HG02938 (cell line): ENCODE results near the gene XXYLT1.

ENCODE experiments used
- ATAC-seq: cut with Tn5 transposase; IDR thresholded peaks from one replicate; pipeline ENCODE4 v1.9.1; 2021; ENCODE audit warnings: mild to moderate bottlenecking, moderate library complexity; ENCODE audit not compliant: unreplicated experiment

The XXYLT1 gene

DNA sequence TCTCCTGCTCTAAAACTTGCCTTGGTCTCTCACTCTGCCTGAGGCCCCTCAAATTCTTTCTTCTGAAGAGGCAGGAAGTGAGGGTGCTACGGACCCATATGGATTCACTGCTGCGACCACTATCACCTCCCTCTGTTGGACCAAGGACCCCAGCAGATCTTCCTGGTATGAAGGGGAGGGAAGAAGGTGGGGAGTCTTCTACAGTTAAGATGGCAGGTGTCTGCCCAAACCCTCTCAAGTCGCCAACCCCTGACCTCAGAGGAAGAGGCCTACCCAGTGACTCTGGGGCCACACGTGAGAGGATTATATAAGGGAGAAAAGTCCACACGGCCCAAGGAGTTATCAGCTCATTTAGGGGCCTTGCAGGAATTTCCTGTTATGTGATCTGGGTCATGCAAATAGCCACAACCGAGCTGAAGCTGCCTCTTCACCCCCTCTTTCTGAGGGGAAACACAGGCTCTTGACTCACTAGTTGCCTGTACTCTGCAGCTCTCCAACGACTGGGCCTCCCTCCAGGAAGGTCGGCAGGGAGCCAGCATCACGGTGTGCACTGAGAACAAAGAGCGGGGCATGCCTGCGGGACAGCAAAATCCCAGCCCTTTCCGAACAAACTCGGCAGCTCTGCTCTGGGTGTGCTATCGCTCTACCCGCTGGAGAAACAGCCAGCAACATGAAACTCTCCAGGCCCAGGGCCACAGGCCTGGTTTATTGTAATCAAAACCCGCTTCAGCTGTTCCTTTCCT is 116.0 kb downstream of the XXYLT1 start:
- no peak for ATAC-seq

DNA sequence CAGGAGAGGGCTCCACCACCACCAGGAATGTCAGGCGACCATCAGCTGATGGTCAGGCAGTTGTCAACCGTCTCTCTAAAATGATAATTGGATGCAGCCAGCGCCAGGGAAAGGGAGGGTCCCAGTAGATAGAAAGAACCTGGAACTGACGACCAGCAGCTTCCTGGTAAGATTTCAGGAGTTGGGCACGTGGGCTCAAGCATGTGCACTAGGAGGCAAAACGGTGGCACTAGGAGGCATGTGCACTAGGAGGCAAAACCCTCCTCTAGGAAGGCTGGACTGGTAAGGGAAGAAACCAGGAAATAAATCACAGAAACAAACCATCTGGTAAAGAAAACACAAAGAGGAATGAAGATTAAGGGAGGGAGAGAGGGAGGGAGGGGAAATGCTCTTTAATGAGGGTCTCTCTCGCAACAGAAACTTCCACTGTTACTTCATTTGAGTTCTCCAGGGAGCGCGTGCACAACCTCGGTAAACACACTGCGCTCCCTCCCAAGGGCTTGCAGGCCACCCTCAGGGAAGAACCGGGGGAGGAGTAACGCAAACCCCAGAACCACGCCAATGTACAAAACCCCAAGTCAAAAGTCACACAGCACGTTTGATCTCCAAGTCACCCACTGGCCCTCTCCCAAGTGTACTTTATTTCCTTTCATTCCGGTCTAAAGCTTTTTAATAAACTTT is 116.7 kb downstream of the XXYLT1 start:
- ATAC-seq = no peak

DNA sequence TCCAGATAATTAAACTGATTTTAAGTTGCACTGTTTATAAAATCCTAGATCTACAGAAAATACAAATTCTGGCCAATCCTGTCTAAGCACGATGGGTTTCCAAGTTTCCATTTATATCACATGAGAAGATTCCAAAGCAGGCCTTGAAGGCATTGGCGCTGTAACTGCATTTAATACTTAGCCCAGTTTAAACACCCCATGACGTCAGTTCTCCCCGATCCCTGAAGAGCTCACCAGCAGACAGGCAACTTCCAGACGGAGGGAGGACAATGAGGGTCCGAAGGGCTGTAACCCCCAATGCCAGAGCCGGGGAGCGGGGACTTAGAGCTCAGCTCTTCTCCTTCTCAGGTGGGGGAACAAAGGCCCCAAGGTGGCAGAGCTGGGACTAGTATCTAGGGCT is 117.3 kb downstream of the XXYLT1 start:
- ATAC-seq = no peak

DNA sequence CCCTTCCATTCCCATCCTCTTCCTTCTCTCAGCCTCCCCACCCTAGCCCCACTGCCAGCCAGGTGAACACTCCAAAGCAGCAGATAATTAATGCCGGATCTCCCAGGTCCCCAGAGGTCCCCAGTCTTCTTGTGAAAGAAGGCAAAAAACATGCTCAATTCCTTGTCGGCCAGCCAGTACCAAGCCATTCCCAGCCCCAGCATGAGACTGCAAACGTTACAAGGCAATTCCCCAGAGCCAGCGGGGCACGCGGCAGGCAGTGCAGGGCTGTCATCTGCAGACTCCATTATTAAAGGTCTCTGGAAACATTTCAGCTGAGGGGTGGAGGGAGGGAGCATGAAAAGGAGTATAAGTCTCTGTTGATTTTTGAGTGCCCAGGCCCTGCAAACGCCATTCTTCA is 117.8 kb downstream of the XXYLT1 start:
- no peak for ATAC-seq

DNA sequence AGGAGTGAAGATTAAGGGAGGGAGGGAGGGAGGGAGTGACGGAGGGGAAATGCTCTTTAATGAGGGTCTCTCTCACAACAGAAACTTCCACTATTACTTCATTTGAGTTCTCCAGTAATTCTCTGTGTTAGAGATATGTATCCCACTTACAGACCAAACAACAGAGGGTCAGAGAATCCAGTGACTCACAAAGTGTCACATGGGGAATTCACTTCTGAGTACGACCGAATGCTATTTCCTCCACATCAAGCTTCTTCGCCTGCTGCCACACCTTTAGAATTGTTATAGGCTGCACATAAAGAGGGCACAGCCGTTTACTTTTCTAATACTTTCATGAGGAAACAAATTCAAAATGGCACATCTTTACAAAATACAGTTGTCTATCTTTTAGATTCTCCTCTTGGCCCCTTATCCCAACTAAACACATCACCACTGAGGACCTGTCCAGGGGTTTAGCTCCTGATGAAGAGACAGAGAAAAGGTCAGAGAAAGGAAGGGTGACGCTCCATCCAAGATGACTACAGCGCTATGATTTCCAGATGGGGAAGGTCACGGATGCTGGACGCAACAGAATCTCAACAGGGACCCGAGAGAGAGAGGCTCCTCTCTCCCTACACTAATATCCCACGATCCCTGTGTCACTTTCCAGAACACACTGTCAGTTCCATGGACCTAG is 119.0 kb downstream of the XXYLT1 start:
- no peak for ATAC-seq

DNA sequence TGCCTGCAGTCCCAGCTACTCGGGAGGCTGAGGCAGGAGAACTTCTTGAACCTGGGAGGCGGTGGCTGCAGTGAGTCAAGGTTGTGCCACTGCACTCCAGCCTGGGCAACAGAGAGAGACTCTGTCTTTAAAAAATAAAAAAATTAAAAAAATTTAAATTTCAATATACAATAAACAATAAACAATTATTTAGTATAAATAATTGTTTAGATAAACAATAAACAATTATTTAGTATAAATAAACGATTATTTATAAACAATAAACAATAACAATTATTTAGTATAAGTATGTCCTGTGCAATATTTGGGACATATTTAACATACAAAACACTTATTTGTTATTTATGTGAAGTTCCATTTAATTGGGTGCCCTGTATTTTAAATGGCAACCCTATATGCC is 119.6 kb downstream of the XXYLT1 start:
- ATAC-seq = no peak

DNA sequence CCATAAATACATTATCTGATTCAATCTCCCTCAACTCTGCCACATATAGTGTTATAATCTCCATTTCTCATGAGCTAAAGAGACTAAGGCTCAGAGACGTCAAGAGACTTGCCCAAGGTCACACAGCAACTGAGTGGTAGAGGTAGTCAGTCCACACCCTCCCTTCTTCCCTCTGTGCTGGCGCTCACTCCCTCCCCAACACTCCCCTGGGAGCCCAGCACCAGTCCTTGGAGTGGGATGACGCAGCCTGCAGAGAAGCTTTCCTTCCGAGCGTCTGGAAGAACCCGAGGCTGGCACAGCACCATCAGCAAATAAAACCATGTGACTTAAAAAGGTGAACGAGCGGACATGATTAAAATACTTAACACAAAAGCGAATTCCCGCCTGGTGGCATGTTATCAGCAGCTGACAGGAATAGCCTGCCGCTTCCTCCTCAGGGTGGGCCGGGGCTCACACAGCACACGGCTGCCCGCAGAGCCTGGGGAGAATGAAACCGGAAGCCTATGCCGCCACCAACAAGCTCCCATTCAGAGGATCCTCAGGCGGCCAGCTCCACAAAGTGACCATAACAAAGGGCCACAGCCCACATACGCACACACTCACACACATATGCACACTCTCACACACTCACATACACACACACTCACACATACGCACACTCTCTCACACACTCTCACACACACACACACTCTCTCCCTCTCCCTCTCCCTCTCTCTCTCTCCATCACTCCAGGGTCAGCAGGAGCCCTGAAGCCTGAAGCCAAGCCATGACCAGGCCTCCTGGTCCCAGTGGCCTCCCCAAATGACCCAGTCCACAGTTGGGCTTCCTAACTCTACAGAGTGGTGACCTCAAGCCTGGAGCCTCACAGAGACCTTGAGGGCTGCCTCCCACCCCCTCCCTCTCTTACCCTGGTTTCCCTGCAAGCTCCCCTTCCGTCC is 120.5 kb downstream of the XXYLT1 start:
- no peak for ATAC-seq

DNA sequence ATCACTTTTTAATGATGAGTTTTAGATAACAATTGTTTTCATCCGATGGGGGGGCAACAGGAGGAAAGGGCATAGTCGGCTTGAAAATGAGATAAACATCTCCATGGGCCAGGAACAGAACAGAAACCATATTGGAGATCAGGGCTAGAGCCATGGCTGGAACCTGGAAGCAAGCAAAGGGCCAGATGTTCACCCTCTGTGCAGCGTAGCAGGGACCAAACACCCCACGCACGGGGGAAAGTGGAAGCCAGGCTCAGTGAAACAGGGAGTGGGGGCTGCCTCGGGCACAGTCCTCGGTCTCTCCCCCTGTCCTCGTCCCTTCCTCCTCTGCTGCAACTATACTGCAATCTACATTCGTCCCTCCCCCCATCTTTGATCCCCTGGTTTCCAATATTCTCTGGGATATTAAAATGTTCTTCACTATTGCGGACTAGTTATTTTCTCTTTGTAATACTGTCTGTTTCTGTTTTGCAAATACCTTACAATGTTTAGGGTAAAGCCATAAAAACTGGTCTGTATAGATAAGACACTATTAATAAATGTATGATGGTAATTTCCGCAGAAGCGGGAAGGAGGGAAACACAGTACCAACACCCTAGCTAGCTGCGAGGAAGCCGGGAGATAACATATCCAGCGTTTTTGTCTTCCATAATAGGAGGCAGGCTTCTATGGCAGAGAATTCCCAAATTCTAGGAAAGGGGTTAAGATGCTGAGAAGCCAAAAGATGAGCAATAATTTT is 121.5 kb downstream of the XXYLT1 start:
- no peak for ATAC-seq

DNA sequence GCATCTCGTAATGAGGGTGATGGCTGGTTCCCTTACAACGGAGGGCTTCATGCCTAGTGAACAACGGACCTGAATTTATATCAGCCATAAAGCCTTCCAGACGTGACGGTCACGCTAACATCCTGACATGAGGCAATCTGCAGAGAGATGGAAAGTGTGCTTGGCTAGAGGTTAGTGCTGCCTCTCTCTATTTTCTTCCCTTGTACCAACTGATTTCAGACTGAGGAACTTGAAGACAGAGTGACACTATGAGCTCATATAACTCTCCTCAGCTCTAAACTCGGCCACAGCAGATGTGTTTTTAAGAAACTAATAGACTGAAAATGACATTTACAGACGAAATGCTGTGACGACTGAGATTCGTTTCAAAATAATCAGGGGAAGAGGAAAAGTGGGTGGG is 122.4 kb downstream of the XXYLT1 start:
- ATAC-seq = no peak

DNA sequence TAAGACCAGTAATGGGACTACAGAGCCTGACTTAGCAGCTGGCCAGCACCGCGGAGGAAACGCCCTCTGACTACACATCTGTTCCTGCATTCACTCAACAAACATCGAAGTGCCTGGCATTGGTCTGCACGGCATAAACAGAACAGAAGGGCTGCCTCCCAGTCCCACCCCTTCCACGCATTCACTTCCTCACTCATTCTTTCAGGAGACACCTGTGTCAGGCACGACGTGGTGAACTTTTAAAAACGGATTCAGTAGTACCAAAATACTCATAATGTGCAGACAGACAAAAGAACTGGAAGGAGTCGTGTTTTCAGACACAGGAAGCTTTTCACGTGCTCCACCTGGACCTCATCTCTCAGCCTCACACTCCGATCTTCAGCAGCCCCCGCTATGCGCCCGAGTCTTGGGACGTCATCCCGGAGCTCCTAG is 123.3 kb downstream of the XXYLT1 start:
- peak; percentile 71 for ATAC-seq

DNA sequence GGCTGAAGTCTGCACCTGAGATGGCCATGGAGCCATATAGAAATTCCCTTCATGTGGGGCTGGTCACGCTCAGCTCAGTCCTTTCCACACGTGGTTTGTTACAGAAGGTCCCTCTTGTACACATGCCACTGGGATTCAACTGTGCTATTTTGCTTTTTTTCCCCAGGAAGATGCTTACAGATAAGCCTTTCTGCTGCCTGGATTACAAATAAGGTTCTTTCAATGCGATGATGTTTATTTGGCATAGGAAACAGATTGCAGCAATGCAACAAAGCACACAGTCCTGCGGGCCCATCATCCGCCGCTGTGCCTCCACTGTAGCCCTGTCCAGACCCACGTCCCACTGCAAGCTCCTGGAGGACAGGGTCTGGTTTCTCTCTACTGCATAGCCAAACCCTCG is 124.8 kb downstream of the XXYLT1 start:
- ATAC-seq = no peak

DNA sequence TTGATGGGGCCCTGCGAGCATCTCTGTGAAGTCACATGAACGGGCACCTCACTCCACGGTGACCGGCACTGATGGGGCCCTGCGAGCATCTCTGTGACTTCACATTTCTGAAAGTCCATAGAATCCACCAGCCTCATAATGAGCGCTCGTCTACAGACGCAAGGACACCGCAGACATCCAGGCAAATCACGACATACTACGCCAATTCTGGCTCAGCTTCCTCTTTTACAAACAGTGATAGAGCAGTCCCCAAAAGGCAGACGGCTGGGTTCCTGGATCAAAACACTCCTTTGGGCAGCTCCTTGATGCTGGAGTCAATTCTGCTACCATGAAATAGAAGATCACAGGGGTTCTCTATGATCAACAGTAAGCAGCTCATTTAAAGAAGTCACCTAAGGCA is 125.4 kb downstream of the XXYLT1 start:
- ATAC-seq = no peak

DNA sequence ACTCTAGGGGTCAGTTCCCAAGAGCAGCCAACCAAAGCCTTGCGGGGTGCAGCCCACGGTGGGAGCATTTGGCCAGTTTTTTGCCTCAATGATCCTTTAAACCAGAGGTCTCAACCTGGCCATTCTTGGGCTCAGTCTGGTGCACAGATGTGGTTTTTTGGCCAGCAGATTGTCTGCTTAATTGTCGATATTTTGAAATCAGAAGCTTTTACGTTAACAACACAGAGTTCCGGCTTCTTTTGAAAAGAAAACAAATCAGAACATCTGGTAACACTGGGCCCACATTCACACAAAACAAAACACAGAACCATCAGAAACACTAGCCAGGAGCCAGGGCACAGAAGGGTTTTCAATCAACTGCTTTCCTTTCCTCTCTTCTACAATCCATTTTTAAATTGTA is 127.7 kb downstream of the XXYLT1 start:
- no peak for ATAC-seq

DNA sequence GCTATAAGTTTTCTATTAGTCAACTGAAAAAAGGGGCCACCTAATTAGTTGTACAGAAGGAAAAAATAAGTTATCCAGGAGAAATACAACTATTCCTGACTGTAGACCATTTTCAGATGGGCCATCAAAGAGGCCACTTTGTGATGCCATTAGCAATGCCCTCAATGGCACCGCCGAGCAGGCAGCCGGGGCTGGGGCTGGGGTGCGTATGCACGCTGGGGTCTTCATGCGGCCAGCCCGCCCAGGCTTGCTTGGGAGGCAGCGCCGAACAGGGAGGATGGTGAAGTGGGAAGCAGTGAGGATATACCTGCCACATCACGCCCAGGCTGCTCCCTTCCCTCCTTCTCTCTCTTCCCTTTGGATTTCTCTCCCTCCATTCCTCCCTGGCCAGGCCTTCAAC is 128.4 kb downstream of the XXYLT1 start:
- ATAC-seq = no peak

DNA sequence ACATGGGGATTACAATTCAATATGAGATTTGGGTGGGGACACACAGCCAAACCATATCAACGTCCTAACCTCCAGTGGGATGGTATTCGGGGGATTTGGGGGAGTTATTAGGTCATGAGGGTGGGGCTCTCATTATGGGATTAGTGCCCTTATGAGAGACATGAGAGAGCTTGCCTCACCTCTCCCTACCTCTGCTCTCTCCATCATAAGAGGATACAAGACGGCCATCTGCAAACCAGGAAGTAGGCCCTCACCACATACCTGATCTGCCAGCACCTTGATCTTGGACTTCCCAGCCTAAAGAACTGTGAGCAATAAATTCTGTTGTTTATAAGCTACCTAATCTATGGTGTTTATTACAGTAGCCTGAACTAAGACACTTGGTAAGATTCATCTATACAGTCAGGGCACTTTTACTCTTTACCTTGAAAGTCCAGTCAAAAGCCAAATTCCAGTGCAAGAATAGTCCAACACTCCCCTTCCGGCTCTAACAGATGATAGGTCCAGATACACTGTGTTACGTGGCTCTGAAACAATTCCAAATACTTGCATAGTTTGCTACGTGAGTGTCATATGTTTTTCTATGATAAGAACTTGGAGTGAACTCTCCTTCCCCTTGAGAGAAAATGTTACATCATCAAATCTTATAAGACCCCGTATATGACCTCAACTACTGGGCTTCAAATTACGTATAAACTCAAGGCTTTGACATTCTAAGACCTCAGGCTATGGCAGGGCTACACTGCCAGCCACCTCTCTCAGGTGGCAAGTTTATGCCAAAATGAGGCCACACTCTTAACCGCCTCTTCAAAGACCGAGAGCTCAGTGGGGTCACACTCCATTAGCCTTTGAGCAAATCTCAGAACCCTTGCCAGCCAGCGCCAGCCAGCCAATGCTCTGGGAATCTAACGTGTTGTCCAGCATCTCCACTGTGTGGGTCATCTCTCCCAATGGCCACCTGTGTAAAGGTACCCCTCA is 129.9 kb downstream of the XXYLT1 start:
- no peak for ATAC-seq

DNA sequence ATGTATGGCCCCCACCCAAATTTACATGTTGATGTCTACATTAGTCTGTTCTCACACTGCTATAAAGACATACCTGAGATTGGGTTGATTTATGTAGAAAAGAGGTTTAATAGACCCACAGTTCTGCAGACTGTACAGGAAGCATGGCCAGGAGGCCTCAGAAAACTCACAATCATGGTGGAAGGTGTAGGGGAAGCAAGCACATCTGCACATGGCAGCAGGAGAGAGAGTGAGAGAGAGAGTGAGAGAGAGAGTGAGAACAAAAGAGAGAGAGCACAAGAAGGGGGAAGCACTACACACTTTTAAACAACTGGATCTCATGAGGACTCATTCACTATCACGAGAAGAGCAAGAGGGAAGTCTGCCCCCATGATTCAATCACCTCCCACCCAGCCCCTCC is 130.5 kb downstream of the XXYLT1 start:
- ATAC-seq = no peak

DNA sequence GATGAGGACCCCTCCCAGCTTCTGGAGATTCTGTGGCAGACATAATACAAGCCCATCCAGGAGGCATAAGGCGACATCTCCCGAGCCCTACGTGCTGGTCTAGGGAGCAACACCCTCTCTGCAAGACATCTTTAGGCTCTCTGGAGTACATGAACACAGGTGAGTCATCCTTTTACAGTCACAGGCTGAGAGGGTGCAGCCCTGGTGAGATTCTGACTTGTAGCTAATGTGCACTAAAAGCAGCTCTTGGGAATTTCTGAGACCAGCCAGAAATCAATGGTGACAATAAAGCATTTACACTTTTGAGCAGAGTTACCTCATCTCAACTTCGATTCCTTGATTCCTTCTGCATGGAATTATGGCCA is 131.1 kb downstream of the XXYLT1 start:
- no peak for ATAC-seq

DNA sequence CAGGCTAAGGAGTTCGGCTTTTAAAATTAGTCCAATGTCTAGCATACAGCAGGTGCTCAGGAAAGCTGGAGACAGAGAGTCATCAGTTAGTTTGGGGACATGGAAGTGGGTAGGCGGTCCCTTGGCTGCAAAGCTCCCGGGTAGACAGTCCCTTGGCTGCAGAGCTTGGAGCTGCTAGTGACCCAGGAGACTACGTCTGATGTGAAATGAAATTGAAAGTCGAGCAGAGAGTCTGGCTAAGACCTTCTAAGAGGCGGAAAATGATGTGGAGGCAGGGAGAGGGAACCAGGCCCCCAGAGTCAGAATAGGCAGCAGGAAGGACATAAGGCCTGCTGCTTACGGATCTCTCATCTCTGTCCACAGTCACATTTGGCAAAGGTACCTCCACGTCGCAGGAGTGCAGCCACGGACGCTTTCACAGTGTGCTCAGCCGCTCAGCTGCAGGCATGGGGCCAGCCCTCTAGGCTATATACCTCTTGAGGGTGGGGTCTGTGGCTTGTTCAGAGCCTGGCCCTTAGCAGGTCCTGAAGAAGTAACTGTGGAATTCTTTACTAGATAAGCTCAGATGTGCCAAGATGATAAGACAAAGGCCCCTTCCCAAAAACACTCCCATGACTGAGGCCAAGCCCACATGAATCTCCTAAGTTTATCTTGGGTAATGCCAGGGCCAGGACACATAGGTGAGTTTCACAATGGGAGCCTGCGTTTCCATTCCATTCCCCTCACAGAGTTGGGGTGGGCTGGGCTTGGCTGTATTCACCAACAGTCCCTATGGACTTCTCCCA is 131.7 kb downstream of the XXYLT1 start:
- ATAC-seq = peak; percentile 91
